Left renal cortex interstitium (tissue), 4 donors: ENCODE data around the gene PSMC4. TPM values are rescaled to one million over a fixed set of nuclear protein-coding genes. Genes with fewer than 3 reads are reported as not detected.
"Not testable (repeated sequence)": the region's sequence is repeated elsewhere in the genome, so short reads cannot be mapped to it uniquely, and the experiment has no call there.

ENCODE experiments used
- DNase-seq, 4 donors: peaks; one replicate each; pipeline ENCODE4 v3.0.0-alpha.2; 2013; ENCODE audit warnings: low read depth in 4 of 4, low spot score in 2 of 4, missing footprints in 1 of 4
- polyA plus RNA-seq, 4 donors: library from polyadenylated mRNA; unstranded; fragments of 120-200 nt; gene quantifications; one replicate each; pipeline ENCODE4 v1.2.1, GENCODE V29; 2013; ENCODE audit not compliant: insufficient read length in 4 of 4

The PSMC4 gene
- polyA plus RNA-seq, 4 donors = 81.2 to 103 (median 99.1) TPM

DNA sequence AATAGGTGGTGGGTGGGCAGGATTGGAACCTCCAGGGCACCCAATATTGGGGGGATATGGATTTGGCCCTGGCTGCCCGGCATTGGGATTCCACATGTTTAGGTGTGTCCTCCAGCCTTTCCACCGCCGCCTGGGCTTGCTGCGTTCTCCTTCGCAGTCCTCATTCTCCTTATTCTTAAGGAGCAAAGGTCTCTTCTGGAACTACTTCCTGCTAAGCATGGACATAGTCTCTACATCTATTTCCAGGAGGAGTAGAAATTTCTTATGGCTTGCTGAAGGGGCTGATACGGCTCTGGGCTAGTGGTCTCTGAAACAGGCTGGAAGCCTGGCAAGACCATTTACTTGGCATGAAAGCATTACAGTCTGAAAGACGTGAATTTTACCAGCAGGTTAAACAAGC is 27.4 kb upstream of the PSMC4 start:
- no peak for DNase-seq

- no peak for DNase-seq
These were observed 24.4 kb upstream of the PSMC4 start for GRCh38 chr19:39946532-39946931.

DNA sequence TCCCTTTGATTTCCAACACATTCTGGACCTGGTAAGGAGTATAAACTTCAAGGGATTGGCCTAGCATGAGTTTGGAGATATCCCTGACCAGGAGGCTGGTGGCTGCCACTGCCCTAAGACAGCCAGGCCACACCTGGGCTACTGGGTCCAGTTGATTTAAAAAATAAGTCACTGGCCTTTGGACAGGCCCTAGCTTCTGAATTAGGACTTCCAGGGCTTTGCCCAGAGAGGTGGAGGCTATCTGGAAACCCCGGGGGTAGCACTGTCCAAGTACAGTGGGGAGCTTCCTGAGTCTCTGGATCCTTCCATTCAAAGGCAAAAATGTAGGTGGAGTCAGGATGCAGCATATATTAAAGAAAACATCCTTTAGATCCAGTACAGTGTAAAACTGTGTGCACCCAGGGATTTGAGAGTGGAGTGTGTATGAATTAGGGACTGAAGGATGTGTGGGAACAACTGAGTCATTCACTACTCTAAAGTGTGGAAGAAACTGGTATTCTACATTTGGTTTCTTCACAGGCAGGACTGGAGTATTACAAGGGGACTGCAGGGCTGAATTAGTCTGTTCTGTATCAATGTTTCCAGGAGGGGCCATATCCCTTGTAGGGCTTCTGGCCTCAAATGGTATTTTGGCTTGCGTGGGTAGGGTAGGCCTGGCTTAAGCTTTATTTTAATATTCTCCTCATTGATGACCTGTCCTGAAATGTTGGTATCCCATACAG is 21.8 kb upstream of the PSMC4 start:
- no peak for DNase-seq

DNA sequence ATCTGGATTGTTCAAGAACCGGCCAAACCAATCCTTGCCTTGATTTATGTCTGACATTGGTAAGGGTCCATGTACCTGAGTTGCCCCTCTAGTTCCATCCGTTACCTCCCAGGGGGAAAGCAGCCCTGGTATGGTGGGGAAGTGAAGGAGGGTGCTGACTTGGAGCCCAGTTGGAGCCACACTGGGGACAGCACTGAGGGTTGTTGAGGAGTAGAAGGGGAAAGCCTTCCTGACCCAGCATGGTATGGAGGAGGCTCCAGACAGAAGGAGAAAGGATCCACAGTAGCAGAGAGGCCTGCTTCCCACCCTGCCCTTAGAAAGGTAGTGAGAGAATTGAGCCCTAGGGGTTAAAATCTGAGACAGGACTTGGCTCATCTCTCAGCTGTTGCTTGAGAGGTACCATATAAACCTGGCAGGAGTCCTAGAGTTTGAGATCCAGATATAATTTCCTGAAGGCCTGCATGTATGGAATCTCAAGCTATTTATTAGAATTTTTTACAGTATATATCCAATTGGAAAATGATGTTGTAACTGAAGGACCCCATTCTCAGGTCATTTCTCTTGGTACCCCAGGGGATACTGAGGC is 19.8 kb upstream of the PSMC4 start:
- no peak for DNase-seq

- no peak for DNase-seq
These were observed 19.3 kb upstream of the PSMC4 start for GRCh38 chr19:39951686-39952085.

DNA sequence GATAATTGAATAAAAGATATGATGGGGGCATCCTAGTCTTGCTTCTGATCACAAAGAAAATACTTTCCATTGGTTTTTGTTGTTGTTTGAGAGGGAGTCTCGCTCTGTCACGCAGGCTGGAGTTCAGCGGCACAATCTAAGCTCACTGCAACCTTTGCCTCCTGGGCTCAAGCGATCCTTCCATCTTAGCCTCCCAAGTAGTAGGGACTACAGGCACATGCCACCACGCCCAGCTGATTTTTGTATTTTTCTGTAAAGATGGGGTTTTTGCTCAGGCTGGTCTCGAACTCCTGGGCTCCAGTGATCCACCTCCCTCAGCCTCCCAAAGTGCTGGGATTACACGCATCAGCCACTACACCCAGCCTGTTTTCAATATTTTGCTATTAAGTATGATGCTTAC is 17.1 kb upstream of the PSMC4 start:
- no peak for DNase-seq

GRCh38 chr19:39957886-39958285 is 13.1 kb upstream of the PSMC4 start:
- DNase-seq = not testable (repeated sequence)

DNA sequence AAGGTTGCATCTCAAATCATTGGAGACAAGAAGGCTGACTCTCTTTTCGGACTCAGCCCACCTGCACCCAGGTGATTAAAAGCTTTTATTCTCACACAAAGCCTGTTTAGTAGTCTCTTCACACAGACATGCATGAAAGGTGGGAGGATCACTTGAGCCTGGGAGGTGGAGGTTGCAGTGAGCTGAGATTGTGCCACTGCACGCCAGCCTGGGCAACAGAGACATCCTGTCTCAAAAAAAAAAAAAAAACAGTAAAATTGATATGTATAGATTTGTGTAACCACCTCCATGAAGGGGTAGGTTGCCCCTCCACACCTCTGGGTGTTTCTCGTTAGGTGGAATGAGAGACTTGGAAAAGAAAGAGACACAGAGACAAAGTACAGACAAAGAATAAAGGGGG is 12.0 kb upstream of the PSMC4 start:
- not testable (repeated sequence) for DNase-seq

GRCh38 chr19:39959407-39959806 is 11.6 kb upstream of the PSMC4 start:
- DNase-seq = not testable (repeated sequence)

DNA sequence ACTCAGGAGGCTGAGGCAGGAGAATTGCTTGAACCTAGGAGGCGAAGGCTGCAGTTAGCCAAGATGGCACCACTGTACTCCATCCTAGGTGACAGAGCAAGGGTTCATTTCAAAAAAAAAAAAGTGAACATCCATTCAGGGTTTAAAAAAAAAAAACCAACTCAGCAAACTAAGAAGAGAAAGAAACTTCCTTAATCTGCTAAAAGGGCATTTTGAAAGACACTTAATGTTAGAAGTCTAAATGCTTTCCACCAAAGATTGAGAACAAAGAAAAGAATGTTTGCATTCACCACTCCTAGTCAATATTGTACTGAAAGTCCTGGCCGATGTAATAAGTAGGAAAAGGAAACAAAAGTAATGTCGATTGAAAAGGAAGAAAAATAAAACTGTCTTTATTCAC is 7.1 kb upstream of the PSMC4 start:
- DNase-seq = no peak

GRCh38 chr19:39966617-39967016 is 4.3 kb upstream of the PSMC4 start:
- no peak for DNase-seq

DNA sequence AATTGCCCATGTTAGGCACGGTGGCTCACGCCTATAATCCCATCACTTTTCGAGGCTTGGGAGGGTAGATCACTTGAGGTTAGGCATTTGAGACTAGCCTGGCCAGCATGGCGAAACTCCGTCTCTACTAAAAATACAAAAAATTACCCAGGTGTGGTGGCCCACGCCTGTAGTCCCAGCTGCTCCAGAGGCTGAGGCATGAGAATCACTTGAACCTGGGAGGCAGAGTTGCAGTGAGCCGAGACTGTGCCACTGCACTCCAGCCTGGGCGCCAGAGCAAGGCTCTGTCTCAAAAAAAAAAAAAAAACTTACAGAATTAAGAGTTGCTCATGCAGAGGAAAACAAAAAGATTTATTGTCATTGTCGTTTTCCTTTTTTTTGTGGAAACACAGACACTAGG is 3.4 kb upstream of the PSMC4 start:
- DNase-seq = no peak

DNA sequence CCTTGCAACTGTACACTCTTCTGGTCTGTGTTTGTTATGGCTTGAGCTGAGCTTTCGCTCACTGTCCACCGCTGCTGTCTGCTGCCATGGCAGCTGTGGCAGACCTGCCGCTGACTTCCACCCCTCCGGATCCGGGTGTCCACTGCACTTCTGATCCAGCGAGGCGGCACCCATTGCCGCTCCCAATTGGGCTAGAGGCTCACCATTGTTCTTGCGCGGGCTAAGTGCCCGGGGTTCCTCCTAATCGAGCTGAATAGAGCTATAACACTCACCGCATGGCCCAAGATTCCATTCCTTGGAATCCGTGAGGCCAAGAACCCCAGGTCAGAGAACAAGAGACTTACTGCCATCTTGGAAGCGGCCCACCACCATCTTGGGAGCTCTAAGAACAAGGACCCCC is 2.2 kb upstream of the PSMC4 start:
- no peak for DNase-seq

DNA sequence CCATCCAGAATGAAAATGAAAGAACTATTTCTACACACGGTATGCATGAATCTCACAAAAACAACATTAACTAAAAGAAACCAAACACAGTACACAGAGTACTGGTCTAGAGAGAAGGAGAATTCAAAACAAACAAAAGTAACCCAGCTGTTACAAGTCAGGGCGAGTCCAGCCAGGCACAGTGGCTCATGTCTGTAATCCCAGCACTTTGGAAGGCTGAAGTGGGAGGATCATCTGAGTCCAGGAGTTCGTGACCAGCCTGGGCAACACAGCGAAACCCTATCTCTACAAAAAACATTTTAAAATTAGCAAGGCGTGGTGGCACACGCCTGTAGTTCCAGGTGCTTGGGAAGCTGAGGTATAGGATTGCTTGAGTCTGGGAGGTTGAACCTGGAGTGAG is 1.7 kb upstream of the PSMC4 start:
- no peak for DNase-seq

DNA sequence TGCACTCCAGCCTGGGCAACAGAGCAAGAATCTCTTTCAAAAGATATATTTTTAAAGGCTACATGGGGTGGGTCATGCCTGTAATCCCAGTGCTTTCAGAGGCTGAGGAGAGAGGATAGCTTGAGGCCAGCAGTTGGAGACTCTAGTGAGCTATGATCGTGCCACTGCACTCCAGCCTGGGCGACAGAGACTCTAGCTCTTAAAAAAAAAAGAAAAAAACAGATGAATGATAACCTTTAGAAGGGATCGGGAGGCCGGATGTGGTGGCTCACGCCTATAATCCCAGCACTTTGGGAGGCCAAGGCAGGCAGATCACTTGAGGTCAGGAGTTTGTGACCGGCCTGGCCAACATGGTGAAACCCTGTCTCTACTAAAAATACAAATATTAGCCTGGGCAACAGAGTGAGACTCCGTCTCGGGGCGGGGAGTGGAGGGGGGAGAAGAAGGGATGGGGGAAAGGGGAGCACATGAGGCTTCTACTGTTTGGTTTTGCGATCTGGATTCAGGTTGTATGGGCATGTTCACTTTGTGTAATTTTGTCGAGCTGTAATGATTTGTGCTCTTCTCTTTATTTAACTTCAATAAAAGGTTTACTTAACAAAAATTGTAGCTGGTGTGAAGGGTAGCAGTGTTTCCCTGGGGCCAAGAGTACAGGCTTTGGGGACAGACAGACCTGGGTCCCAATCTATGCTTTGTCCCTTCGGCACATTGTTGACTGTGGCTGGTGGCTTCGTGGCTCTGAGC is 1.1 kb upstream of the PSMC4 start:
- DNase-seq = no peak

DNA sequence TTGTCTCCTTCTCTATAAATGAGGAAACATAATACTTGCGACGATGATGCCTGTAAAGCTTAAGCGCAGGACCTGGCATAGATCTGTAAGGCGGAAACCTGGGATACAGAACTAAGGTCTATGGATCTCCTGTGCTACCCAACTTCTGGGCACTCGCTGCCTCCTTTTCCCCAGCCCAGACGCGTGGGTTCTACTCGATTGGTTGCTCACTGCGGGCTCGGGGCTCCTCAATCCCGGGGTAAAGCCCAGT is 615 bp upstream of the PSMC4 start:
- DNase-seq = no peak

DNA sequence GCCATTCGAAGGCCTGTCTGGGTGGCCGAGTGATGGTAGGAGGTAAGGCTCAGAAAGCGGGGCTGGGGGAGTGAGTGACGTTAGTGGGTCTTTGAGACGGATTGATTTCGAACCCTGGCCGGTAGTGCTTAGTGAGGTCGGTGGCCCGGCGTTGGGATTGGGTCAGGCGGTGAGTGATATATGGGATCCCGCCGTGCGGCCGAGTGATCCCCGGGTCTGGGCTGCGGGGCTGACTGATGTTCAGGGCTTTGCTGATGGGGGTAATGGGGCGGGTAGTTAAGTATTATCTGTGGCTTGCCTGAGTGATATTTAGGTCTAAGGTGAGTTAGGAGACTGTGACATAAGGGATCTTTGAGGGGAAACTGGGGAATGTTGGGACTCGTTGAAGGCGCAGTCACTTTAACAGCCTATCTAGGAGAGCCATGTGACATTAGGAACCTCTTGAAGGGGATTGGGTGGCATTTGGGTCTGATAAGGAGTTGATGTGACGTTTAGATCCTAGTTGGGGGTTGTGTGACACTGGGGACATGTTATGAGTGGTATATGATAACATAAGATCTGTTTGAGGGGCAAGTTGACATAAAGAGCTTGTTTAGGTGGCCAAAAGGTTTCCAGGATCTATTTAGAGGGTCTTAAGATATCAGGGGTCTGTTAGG is 543 bp downstream of the PSMC4 start:
- no peak for DNase-seq

DNA sequence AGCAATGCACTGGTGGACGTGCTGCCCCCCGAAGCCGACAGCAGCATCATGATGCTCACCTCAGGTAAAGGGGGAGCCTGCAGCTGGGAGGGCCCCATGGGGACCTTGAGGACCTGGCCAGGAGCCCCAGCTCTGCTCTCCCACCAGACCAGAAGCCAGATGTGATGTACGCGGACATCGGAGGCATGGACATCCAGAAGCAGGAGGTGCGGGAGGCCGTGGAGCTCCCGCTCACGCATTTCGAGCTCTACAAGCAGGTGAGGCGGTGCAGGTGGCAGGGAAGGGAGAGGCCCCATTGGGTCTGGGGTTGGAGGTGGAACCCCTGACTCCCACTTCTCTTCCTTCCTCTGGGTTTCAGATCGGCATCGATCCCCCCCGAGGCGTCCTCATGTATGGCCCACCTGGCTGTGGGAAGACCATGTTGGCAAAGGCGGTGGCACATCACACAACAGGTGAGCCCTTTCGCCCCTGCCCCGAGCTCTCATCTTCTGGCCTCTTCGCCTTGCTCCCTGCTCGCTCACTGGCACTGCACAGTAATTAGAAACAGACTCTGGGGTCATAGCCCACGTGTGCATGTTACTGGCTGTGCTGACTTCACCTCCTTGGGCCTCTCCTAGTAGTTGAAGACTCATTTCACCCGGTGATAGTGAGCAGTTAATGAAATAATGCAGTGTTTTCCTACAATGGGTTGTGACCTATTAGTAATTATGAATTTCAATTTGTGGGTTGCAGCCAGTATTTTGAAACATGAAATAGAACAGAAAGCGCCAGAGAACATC is 3.6 kb downstream of the PSMC4 start:
- no peak for DNase-seq

DNA sequence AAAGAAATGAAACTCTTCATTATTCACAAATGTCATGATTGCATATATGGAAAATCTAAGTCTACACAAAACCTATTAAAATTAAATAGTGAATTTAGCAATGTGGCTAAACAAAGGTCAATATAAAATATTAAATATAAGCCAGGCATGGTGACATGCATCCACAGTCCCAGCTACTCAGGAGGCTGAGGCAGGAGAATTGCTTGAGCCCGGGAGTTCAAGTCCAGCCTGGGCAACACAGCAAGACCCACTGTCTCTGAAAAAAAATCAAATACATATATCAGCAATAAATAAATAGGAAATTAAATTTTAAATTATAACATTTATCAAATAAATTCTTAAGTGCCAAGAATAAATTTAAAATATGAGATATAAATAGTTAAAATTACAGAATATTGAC is 11.9 kb downstream of the PSMC4 start:
- no peak for DNase-seq

DNA sequence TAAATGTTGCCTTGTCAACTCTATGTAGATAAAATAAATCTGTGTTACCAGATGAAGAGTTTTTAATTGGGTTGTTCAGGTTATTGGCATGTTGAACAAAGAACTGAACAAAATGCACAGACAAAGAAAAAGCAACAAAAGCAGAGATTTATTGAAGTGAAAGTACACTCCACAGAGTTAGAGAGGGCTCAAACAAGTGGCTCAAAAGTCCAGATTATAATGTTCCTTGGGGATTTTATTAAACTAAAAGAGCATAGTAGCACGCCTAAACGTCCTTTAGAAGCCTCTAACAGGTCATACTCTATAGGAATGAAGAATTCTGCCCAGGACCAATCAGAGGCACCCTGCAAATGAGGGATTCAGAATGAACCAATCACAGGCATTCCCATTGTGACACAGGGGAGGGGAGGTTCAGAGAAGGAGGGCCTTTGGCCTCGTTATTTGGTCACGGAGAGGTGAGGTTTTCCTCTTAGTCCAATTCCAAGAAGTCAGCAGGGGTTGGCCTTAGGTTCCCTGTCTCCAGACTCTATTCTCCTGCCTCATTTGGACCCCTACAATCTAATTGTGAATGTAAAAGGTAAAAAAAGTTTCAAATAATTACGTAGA is 12.8 kb downstream of the PSMC4 start:
- DNase-seq = no peak

DNA sequence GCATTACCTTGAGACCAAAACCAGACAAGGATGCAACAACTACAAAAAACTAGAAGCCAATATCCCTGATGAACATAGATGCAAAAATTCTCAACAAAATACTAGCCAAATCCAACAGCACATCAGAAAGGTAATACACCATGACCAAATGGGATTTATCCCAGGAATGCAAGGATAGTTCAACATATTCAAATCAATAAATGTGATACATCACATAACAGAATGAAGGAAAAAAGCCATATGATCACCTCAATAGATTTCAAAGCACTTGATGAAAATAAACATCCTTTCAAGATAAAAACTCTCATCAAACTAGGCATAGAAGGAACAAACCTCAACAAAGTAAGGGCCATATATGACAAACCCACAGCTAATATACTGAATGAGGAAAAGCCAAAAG is 15.7 kb downstream of the PSMC4 start:
- no peak for DNase-seq
